ENCODE results near the gene SLC17A9.

Gene SLC17A9, protein sequence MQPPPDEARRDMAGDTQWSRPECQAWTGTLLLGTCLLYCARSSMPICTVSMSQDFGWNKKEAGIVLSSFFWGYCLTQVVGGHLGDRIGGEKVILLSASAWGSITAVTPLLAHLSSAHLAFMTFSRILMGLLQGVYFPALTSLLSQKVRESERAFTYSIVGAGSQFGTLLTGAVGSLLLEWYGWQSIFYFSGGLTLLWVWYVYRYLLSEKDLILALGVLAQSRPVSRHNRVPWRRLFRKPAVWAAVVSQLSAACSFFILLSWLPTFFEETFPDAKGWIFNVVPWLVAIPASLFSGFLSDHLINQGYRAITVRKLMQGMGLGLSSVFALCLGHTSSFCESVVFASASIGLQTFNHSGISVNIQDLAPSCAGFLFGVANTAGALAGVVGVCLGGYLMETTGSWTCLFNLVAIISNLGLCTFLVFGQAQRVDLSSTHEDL

DNA sequence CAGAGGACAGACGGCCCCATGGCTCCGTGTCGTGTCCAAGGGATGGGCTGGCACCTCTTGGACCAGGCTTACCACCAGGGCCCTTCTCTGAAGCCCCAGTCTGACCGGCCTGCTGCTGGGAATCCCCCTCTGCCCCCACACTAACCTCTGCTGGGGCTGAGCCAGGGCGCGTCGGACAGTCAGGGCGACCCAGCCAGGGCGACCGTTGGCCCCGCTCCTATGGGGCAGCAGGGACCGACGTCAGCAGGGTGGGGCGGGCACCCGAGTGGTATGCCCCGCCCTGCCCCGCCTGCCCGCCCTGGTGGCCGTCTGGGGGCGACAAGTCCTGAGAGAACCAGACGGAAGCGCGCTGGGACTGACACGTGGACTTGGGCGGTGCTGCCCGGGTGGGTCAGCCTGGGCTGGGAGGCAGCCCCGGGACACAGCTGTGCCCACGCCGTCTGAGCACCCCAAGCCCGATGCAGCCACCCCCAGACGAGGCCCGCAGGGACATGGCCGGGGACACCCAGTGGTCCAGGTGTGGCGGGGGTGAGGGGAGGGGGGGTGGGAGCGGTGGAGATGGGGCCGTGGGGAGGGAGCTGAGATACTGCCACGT, at the start of gene SLC17A9:
Gene SLC17A9, plus strand, starts transcription at position 337 of the 595 bp plus-strand sequence. Its CDS starts 122 bp downstream, at position 459.
- DNase-seq (ENCODE audit: low spot score), result peak; percentile 37

DNA sequence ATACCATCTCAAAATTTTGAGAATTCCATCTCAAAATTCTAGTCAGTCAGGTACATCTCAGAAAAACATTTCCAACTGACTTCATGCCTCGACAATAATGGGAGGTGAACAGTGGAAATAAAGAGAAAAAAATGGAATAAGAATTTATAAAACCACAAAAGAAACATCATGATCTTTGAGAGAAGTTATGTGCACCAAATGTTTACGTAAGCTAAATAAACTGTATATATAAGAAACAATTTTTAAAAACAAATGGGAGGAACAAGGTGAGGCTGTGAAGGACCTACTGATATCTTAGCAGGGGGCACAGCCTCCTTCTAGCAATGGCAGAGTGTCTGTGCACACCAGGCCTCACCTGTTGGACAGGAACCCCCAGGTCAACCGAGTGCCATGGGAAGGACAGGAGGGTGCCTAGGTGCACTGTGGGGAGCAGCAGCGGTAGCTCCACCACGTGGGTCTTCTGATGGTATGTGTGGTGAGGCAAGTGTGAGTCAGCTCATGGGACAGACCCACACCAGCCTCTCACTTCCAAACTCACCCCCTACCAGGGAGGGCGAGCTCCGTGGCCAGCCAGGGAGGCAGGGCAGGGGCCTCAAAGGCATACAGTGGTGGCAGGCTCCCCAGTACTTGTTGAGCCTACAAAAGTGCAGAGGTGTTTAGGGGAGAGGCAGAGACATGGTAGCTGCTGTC, 49.4 kb upstream of the SLC17A9 start:
- no peak for DNase-seq (ENCODE audit: low spot score)

DNA sequence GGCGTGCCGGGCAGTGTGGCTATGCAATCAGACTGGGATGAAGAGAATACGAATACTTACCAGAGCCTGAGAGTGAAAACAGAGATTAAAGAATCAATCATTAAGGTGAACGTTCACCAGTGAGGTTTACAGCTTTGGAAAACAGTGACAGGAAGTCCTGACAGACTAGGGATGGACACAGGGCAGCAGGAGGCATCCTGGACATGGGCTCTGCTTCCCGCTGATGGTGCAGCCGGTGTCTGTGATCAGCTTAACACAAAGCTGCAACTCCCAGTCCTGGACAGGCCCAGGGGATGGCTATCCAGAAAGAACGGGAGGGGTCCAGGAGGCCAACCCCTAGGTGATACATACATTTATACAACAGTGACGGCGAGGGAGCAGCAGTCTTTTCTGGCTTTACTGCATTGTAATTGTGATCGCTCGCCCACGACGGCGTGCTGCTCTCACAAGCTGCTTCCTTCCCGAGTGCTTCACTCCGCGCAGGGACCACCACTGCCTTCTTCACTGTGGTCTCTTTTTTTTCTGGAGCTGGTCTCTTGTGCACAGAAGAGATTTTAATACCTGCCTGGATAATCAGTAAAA, 46.9 kb upstream of the SLC17A9 start:
- no peak for DNase-seq (ENCODE audit: low spot score)

DNA sequence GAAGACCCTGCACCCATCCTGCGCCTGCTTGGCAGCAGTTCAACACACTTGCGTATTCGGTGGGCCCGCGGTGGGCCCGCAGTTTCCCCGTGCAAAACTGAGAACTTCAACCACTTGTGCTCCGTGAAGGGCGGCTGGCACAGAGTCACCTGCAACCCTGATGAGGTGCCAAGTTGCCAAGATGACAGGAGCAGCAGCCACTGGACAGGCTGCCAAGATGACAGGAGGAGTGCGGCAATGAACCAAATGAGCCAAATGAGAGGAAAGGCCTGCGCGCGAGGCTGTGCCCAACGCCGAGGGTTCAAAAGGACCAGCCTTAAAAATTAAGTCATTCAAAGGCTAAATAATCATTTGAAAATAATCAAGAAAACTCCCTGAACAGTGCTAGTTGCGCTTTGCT, 46.3 kb upstream of the SLC17A9 start:
- DNase-seq (ENCODE audit: low spot score), result no peak

DNA sequence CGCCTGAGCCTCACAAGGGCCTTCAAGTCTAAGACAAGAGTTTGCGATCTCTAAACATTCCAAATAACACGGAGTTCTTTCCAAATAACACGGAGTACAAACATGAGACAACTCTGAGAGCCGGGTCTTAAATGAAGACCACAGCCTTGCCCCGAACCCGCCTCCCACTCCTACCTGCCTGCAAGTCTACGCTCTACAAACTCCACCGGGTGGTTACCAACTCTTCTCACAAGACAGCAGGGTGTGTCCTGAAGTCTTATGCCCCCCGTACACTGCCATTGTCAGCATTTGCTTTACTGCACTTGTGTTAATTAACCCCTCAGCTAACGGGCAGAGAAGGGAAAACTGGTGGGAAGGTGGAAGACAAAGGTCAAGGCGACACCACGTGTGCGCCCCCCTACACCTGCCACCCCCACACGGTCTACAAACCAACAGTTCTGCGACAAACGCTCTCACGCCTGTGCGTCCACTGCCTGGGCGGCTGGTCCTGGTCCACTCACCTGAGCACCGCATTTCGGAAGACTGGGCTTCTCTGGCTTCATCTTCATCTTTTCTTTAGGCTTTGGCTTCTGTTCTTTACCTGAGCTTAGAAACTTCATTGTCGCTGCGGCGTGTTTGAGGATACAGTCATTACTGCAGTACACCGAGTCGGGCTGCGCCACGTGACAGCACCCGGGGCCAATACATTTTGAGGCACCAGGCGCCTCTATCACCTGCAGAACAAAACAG, 45.7 kb upstream of the SLC17A9 start:
- DNase-seq (ENCODE audit: low spot score), result no peak

DNA sequence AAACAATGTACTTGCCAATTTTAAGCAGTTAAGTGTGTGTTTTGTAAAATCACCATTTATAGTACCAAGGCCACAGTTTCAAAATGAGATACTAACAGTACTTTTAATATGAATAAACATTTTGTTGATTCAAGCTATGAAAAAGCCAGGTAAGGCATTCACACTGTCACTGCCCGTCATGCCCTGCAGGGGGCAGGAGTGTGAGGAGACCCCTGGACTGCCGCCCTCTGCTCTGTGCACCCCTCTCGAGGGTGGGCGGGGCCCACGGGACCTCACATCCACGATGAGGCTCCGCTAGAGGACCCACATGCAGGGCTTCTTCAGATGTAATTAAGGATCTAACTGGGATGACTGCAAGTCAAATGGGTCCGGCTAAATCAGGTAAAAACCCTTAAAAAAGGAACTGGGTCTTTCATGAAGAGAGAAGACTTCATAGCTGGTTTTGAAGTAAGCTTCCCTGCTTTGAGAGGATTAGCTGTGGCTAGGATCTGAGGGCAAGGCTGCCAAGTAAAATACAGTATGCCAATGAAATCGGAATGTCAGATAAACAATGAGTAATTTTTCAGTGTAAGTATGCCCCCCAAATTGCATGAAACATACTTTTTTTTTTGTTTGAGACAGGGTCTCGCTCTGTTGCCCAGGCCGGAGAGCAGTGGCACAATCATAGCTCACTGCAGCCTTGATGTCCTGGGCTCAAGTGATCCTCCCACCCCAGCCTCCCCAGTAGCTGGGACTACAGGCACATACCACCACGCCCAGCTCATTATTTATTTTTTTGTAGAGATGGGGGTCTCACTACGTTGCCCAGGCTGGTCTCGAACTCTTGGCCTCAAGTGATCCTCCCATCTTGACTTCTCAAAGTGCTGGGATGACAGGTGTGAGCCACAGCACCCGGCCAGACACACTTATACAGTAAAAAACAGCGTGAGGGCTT, 44.9 kb upstream of the SLC17A9 start:
- DNase-seq (ENCODE audit: low spot score), result peak; percentile 74

DNA sequence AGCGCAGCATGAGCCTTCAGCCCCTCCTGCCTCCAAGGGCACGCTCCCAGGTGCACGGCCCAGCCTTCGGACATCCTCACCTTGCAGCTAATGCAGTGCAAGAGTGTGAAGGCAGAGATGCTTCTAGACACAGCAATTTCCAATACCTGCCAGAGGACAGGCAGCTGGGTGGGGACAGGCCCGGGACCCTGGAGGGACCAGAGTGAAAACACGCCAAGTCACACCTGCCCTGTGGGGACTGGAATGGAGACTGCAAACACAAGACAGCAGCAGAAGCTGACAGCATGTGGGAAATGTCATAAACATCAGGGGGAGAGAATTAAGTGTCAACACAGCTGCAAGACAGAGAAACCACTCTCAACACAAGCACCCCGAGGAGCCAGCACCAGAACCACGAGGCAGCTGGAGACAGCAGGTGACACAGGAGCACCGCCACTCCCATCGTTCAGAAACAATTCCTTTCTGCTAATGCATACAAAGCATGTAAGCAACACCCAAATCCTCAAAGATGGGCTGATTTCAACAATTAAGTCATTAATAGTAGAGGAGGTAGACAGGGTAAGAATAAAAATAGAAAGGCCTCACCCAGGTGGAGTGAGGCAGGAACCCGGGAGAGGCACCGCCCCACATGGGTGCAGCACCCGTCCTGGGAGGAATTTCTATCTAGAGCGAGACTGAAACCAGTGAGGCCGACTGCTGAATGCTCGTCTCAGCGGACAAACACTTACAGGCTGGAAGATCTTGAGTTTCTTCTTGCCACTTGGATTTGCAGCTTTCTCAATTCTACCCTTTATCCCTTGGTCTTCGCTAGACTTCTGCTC, 43.3 kb upstream of the SLC17A9 start:
- peak; percentile 18 for DNase-seq (ENCODE audit: low spot score)

DNA sequence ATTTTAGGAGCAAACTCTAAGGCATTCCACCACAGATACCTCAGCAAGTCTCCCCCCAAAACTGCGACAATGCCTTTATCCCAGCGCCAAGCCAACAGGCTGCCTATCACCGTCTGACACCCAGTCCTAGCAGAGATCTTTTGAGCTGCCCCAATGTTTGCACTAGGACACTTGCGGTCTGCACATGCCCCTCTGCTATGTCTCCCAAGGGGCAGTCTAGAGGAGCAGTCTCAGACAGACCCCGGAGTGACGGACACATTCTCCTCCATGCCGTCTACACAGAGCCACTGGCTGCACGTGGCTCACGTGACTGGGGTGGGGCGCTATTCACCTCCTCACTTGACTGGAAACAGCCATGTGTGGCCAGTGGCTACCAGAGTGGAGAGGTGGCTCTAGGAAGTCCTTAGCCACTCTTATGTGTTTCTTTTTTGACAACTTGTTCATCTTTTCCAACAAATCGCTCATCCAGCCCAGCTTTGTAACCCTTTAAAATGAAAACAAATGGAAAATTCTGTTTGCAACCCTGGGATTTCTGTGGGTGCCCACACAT, 42.2 kb upstream of the SLC17A9 start:
- no peak for DNase-seq (ENCODE audit: low spot score)

DNA sequence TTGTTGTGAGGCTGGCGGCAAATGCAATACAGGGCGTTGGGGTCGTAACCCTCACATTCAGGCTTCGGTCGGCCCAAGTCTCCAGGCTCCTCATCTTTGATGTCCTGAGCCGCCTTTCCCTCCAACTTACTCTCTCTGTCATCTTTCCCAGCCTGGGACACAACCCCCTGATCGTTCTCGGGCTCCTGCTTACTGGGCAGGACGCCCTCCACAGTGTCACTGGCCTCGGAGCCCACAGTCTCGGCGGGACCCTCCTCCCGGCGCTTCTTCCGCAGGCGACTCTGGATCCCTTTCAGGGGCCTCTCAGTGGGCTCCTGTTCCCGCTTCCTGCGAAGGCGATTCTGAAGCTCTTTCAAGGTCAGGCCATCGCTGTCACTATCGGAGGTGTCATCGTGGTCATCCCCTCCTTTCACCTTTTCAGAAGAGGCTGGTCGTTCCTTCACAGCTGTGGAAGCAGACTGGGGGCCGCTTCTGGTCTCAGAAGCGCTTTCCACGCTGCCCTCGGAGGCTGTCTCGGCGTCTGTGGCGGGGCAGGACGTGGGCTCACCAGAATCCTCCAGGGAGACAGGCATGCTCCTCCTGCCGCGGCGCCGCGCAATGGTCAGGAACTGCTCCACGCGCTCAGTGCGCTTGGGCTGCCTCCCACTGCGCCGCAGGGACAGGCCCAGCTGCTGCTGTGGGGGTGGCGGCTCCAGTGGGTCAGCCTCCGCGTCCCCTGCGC, 41.6 kb upstream of the SLC17A9 start:
- no peak for DNase-seq (ENCODE audit: low spot score)

DNA sequence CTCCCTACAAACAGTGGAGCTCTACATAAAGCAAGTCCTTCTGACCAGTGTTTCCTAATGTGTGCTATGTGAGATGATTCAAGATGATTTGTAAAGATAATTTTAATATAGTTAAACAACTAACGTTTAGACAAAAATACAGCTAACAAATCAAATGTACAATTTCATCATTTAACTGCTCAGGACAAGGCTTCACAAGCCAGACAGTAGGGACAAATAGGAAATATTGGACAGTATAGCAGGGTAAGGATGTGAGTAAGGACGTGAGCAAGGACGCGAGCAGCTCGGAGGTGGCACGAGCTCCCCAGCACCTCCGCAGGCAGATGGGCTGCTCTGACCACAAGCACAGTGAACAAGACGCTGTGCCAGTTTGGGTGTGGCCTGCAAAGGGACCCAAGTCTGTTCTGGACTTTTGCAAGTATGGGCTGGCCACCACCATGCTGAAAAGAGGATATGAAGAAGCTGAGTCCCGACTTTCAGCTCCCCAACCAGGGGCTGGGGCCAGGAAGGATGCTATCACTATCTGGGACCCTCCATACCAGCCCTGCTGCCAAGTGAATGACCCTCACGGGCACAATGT, 40.7 kb upstream of the SLC17A9 start:
- no peak for DNase-seq (ENCODE audit: low spot score)

DNA sequence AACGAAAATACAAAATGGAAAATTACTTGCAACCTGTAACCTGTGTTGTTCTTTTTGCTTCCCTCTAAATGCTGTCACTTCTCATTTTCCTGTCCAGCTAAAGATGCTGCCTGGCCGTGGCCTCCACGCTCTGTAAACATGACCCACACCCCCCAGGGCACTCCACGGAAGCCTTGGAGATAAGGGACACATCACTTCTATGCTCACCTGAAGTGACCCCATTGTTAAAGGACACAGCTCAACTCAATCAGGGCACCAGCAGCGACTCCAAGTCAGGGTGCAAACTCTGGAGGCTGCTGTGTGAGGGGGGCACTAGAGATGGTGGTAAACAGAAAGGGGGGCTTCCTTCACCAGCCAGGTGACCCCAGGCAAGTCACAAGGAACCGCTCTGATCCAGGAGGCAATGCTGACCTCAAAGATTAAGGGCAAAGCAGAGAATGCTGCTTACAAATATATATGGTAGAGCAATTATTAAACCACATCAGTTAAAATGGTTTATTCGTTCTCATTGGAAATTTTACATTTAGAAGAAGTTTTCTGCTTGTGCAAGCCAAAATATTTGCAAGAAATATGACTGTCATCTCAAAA, 39.4 kb upstream of the SLC17A9 start:
- no peak for DNase-seq (ENCODE audit: low spot score)

DNA sequence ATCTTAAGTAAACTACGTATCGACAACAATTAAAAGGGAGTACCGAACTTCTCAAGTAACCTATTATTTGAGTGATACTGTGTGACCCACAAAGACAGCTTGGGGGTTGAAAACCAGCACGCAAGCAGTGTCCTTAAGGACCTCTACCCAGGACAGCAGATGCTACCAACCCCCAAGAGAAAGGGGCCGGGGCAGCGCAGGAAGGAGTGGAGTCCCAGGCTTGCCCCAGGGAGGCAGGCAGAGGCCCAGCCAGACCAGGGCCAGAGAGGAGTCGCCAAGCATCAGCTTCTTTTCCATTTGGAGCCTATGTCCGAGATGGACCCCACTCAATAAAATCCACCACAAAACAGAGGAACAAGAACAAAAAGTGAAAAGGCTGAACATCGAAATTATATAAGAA, 38.1 kb upstream of the SLC17A9 start:
- DNase-seq (ENCODE audit: low spot score), result no peak

DNA sequence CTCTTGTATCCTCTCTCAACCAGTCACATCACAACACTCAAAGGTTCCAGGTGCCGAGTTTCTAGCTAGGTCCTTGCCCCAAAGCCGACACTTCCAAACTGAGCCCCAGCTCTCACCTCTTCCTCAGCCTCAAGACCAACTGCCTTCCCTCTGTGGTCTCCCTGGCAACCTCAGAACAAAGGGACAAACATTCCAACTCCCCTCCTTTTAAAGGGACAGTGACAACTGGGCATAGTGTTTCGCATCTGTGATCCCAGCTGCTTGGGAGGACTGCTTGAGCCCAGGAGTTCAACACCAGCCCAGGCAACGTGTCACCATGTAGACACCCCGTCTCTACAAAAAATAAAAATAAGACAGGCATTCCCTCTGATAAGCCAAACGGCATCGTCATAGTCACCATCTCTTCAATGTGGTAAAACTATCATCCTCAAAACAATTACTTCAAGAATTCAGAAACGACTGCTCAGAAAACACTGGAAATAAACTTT, 37.5 kb upstream of the SLC17A9 start:
- DNase-seq (ENCODE audit: low spot score), result peak; percentile 68

DNA sequence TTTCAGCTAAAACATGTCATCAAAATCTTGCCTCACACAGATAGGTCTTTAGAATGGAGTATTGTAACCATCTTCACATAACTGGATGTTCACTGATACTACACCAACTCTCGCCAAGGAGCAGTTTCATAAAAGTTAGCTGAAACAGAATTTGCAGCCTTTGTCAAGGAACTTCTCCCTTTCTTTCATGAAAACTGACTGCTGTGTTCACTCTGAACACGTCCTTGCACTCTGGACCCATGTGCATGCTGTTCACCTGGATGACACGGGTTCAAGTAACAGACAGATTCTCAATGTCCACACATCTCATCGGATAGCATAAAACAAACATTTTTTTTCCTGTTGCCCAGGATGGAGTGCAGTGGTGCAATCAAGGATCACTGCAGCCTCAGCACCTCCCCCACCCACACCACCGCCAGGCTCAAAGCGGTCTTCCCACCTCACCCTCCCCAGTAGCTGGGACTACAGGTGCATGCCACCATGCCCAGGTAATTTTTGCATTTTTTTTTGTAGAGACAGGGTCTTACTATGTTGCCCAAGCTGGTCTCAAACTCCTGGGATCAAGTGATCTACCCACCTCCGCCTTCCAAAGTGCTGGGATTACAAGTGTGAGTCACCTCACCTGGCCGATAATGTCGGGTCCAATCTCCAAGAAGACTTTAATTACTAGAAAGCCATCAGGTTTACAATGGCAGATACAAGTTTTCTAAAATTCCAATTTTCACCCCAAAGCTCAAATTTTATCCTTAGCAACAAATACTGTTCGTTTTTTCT, 35.6 kb upstream of the SLC17A9 start:
- DNase-seq (ENCODE audit: low spot score), result no peak

DNA sequence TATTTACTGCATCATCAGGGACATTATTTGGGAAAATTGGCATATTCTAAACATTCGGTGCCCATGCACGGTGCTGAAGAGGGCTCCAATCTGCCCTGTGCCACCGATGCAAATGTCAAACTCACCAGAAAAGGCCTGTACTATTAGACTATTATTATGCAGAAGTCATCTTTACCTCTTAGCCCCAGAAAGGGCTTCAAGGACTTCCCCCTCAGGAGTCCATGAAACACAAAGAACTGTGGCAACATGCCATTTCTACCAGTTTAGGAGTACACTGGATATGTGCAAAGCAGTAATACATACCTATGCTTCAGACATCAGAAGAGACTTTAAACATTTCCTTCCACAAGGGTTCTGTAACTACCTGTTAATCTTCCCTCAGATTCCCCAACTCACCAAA, 34.8 kb upstream of the SLC17A9 start:
- DNase-seq (ENCODE audit: low spot score), result no peak

DNA sequence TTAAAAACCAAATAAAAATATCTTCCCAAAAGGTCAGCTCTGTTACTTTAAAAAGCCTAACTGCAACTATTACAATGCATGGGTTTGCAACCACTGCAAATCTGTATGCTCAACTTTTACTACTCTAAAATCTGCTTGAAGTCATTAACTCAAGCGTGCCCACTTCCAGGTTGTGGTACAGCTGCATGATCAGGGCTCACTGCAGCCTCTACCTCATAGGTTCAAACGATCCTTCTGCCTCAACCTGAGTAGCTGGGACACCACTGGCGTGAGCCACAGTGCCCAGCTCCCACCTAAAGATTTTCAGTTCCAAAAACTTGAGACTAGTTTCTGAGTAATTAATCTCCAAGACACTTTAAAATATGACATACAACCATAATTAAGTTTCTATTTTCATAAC, 34.4 kb upstream of the SLC17A9 start:
- DNase-seq (ENCODE audit: low spot score), result no peak

DNA sequence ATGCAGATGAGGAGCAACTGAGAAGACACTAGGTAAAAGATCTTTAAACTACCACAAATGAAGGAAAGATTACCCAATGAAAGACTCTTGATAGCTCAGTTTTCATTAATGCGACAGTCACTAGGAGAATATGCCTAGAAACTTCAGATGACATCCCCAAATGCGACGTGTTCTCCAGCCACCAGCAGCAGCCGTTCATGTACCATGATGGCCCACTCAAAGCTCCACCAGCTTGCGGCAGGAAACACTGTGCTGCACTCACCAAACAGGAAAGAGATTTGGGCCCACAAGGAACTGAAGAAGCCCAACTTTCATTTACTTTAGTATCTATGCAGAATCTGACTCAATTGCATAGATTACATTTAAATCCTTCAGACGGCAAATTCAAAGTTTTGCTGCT, 33.7 kb upstream of the SLC17A9 start:
- DNase-seq (ENCODE audit: low spot score), result no peak
